Tibial nerve (tissue), 4 donors: Measurements from ENCODE around the gene IL36RN. TPM values are rescaled to one million over a fixed set of nuclear protein-coding genes. Genes with fewer than 3 reads are reported as not detected.

ENCODE experiments used
- DNase-seq, 2 donors: peaks; one replicate each; pipeline ENCODE4 v3.0.0-alpha.2; 2019; ENCODE audit warnings: low spot score in 2 of 2
- H3K27ac ChIP-seq, 4 donors: fragments of 200-600 bp; sonication (generic) in 3 of 4; one replicate each; pipeline ENCODE4 v1.5.1; 2017 to 2019; ENCODE audit warnings: mild to moderate bottlenecking in 1 of 4
- H3K27me3 ChIP-seq, 2 donors: fragments of 200-600 bp; sonication (generic) in 1 of 2; one replicate each; pipeline versions ENCODE4 v1.5.1 to v1.6.0; 2017 to 2019
- H3K36me3 ChIP-seq, 3 donors: fragments of 200-600 bp; sonication (generic); one replicate each; pipeline ENCODE4 v1.5.1; 2018 to 2019
- H3K4me1 ChIP-seq, 4 donors: fragments of 200-600 bp; sonication (generic) in 3 of 4; one replicate each; pipeline ENCODE4 v1.5.1; 2017 to 2019
- H3K4me3 ChIP-seq, 4 donors: fragments of 200-600 bp; sonication (generic) in 3 of 4; one replicate each; pipeline ENCODE4 v1.5.1; 2017 to 2019; ENCODE audit warnings: mild to moderate bottlenecking in 1 of 4, moderate library complexity in 1 of 4
- H3K9me3 ChIP-seq, 4 donors: fragments of 200-600 bp; sonication (generic) in 3 of 4; one replicate each; pipeline ENCODE4 v1.5.1; 2017 to 2019
- CTCF ChIP-seq, 5 experiments: fragments of 200-600 bp in 3 of 5; fragments of 450-650 bp in 2 of 5; sonication (generic) in 3 of 5; IDR thresholded peaks; one replicate each; pipeline ENCODE4 v1.5.1; 2016 to 2019; ENCODE audit warnings: antibody characterized with exemption in 5 of 5, mild to moderate bottlenecking in 3 of 5, moderate library complexity in 2 of 5
- EP300 ChIP-seq, 2 donors: sonication (generic); formaldehyde crosslinking; IDR thresholded peaks; one replicate each; pipeline ENCODE4 v1.6.1; 2017; ENCODE audit warnings: antibody characterized with exemption in 2 of 2, mild to moderate bottlenecking in 1 of 2
- POLR2A ChIP-seq, 2 donors: fragments of 450-650 bp; IDR thresholded peaks; one replicate each; pipeline ENCODE4 v1.6.1; 2017; ENCODE audit warnings: antibody characterized with exemption in 2 of 2, mild to moderate bottlenecking in 2 of 2, moderate library complexity in 2 of 2
- WGBS, 2 donors: methylation state at CpG; one replicate each; pipeline ENCODE4 v1.1.5; 2018; 5-methylcytosine and 5-hydroxymethylcytosine counted together
- total RNA-seq, 4 donors: library from RNA; depleted of rRNA; stranded (reverse); fragments of >200 nt; gene quantifications; one replicate each; pipeline ENCODE4 v1.1.0, GENCODE V29; 2016

Gene IL36RN
- total RNA-seq, 4 donors from 2014 or later: not detected

- Histone ChIP-seq H3K4me1 (peaks cover 0 to 13% (median 0%) of the 10 kb centered on the region in 4 donors), H3K36me3 (no peaks in the 10 kb centered on the region), H3K9me3 (no peaks in the 10 kb centered on the region), H3K27me3 (no peaks in the 10 kb centered on the region), H3K27ac (no peak overlapping the region), H3K4me3 (no peak overlapping the region)
- TF ChIP-seq EP300 (IDR thresholded peaks at IDR 0.05): no peak
- TF ChIP-seq CTCF (IDR thresholded peaks at IDR 0.05): peak; percentile 30 to 40 (median 35)
- peak in 1 of 2 donors; percentile 32 for DNase-seq
- 31 to 35% methylated on average over 9 of the region's 9 CpGs for WGBS, 2 donors
Observed at GRCh38 chr2:113080134-113080533, 21.1 kb downstream of the IL36RN start.

- no peak overlapping the region for H3K4me3 ChIP-seq
- 78 to 89% methylated on average over 2 of the region's 2 CpGs for WGBS, 2 donors
- H3K27ac ChIP-seq: no peak overlapping the region
- no peak for DNase-seq
- H3K36me3 ChIP-seq: no peaks in the 10 kb centered on the region
- no peaks in the 10 kb centered on the region for H3K27me3 ChIP-seq
- H3K9me3 ChIP-seq: no peaks in the 10 kb centered on the region
- no peak for TF ChIP-seq EP300 (IDR thresholded peaks at IDR 0.05)
- TF ChIP-seq POLR2A (IDR thresholded peaks at IDR 0.05): no peak
- no peak for TF ChIP-seq CTCF (IDR thresholded peaks at IDR 0.05)
- H3K4me1 ChIP-seq: peaks cover 0 to 13% (median 0%) of the 10 kb centered on the region in 4 donors
Observed at GRCh38 chr2:113081488-113082210, 22.7 kb downstream of the IL36RN start.

- H3K4me3 ChIP-seq: no peak overlapping the region
- H3K36me3 ChIP-seq: no peaks in the 10 kb centered on the region
- peak in 1 of 2 donors; percentile 8 for DNase-seq
- H3K27me3 ChIP-seq: no peaks in the 10 kb centered on the region
- no peaks in the 10 kb centered on the region for H3K9me3 ChIP-seq
- H3K4me1 ChIP-seq: peaks cover 0 to 8% (median 0%) of the 10 kb centered on the region in 4 donors
- 77 to 83% methylated on average over 8 of the region's 8 CpGs for WGBS, 2 donors
- no peak overlapping the region for H3K27ac ChIP-seq
- TF ChIP-seq POLR2A (IDR thresholded peaks at IDR 0.05) (no peak), EP300 (IDR thresholded peaks at IDR 0.05) (peak; percentile 16 to 27), CTCF (IDR thresholded peaks at IDR 0.05) (no peak)
Observed at GRCh38 chr2:113083296-113083695, 24.3 kb downstream of the IL36RN start.

- no peaks in the 10 kb centered on the region for H3K9me3 ChIP-seq
- H3K27ac ChIP-seq: no peak overlapping the region
- H3K27me3 ChIP-seq: no peaks in the 10 kb centered on the region
- H3K36me3 ChIP-seq: no peaks in the 10 kb centered on the region
- no peak for DNase-seq
- H3K4me3 ChIP-seq: no peak overlapping the region
- TF ChIP-seq POLR2A (IDR thresholded peaks at IDR 0.05) (no peak), CTCF (IDR thresholded peaks at IDR 0.05) (peak in 1 of 5 experiments; percentile 22)
- no peaks in the 10 kb centered on the region for H3K4me1 ChIP-seq
- WGBS, 2 donors: 51 to 65% methylated on average over 5 of the region's 5 CpGs
Observed at GRCh38 chr2:113084249-113085000, 25.4 kb downstream of the IL36RN start.

GRCh38 chr2:113085542-113085941 is 26.5 kb downstream of the IL36RN start:
- H3K27me3 ChIP-seq: no peaks in the 10 kb centered on the region
- DNase-seq: no peak
- H3K36me3 ChIP-seq: no peaks in the 10 kb centered on the region
- 77 to 83% methylated on average over 2 of the region's 2 CpGs for WGBS, 2 donors
- H3K27ac ChIP-seq: no peak overlapping the region
- TF ChIP-seq CTCF (IDR thresholded peaks at IDR 0.05) (no peak), POLR2A (IDR thresholded peaks at IDR 0.05) (no peak), EP300 (IDR thresholded peaks at IDR 0.05) (no peak)
- no peaks in the 10 kb centered on the region for H3K4me1 ChIP-seq
- no peaks in the 10 kb centered on the region for H3K9me3 ChIP-seq
- no peak overlapping the region for H3K4me3 ChIP-seq
